WTC11 (cell line): ENCODE results near the gene UAP1. TPM values are rescaled to one million over a fixed set of nuclear protein-coding genes. Genes with fewer than 3 reads are reported as not detected.

ENCODE experiments used
- ATAC-seq: fragments of 200-7000 bp; cut with Tn5 transposase; 2 replicates; pipeline ENCODE4 v1.10.0; 2021; ENCODE audit warnings: mild to moderate bottlenecking, moderate library complexity
- CTCF ChIA-PET: fragments of 300-600 bp; sonication (Branson Sonifier 250); formaldehyde crosslinking; loops from one replicate; lab custom pipeline; 2021; ENCODE audit warnings: antibody characterized with exemption; lab: Charles Lee
- POLR2A ChIA-PET: fragments of 350-600 bp; sonication (Branson Sonifier 250); formaldehyde crosslinking; loops from one replicate; lab custom pipeline; 2021; ENCODE audit warnings: antibody characterized with exemption; lab: Charles Lee
- DNase-seq: peaks from one replicate; pipeline ENCODE4 v3.0.0; 2021; ENCODE audit warnings: low spot score
- H3K27ac Mint-ChIP-seq: 2 replicates; pipeline ENCODE4 v1.8.0; 2021; ENCODE audit warnings: mixed read lengths
- H3K27me3 Mint-ChIP-seq: 2 replicates; pipeline ENCODE4 v1.8.0; 2021; ENCODE audit warnings: low read depth, mild to moderate bottlenecking, moderate library complexity, mixed read lengths
- H3K36me3 Mint-ChIP-seq: 2 replicates; pipeline ENCODE4 v1.8.0; 2021; ENCODE audit warnings: mixed read lengths
- H3K4me1 Mint-ChIP-seq: 2 replicates; pipeline ENCODE4 v1.8.0; 2022; ENCODE audit warnings: mixed read lengths
- H3K4me3 Mint-ChIP-seq: 2 replicates; pipeline ENCODE4 v1.8.0; 2021; ENCODE audit warnings: mild to moderate bottlenecking, moderate library complexity, mixed read lengths
- H3K9me3 Mint-ChIP-seq: 2 replicates; pipeline ENCODE4 v1.8.0; 2021; ENCODE audit warnings: mixed read lengths
- ATF3 ChIP-seq: sonication (generic); formaldehyde crosslinking; conservative IDR thresholded peaks from 2 replicates; pipeline ENCODE4 v1.8.1; 2022; ENCODE audit warnings: mild to moderate bottlenecking, missing genetic modification reagents
- ATF6 ChIP-seq: sonication (generic); formaldehyde crosslinking; IDR thresholded peaks from 2 replicates; pipeline ENCODE4 v1.8.1; 2023; ENCODE audit warnings: mild to moderate bottlenecking, missing genetic modification reagents
- CBFB ChIP-seq: sonication (generic); formaldehyde crosslinking; IDR thresholded peaks from 2 replicates; pipeline ENCODE4 v1.8.1; 2022; ENCODE audit warnings: mild to moderate bottlenecking, low read depth, missing genetic modification reagents
- CTCF ChIP-seq: fragments of 200-600 bp; IDR thresholded peaks from 2 replicates; pipeline ENCODE4 v1.8.0; 2022; ENCODE audit warnings: antibody characterized with exemption
- E2F4 ChIP-seq: sonication (generic); formaldehyde crosslinking; IDR thresholded peaks from 2 replicates; pipeline ENCODE4 v1.8.1; 2022; ENCODE audit warnings: low read depth, mild to moderate bottlenecking, moderate library complexity, missing genetic modification reagents, borderline replicate concordance
- E2F5 ChIP-seq: sonication (generic); formaldehyde crosslinking; IDR thresholded peaks from 2 replicates; pipeline ENCODE4 v1.8.1; 2022; ENCODE audit warnings: mild to moderate bottlenecking, moderate library complexity, missing genetic modification reagents
- ETV6 ChIP-seq: sonication (generic); formaldehyde crosslinking; IDR thresholded peaks from 2 replicates; pipeline ENCODE4 v1.8.1; 2022; ENCODE audit warnings: mild to moderate bottlenecking, missing genetic modification reagents
- HMGXB4 ChIP-seq: sonication (generic); formaldehyde crosslinking; IDR thresholded peaks from 2 replicates; pipeline ENCODE4 v1.8.1; 2023; ENCODE audit warnings: mild to moderate bottlenecking, moderate library complexity, missing genetic modification reagents
- JAZF1 ChIP-seq: fragments of 250-450 bp; sonication (Bioruptor Pico); IDR thresholded peaks from 2 replicates; pipeline ENCODE4 v1.9.0; 2021; ENCODE audit warnings: moderate library complexity, mild to moderate bottlenecking, inconsistent platforms
- JUN ChIP-seq: sonication (generic); formaldehyde crosslinking; IDR thresholded peaks from 2 replicates; pipeline ENCODE4 v1.8.0; 2023; ENCODE audit warnings: mild to moderate bottlenecking, missing genetic modification reagents
- NFATC4 ChIP-seq: fragments of 250-450 bp; sonication (Bioruptor Pico); IDR thresholded peaks from 2 replicates; pipeline ENCODE4 v1.9.0; 2021; ENCODE audit warnings: mild to moderate bottlenecking
- NR1H2 ChIP-seq: sonication (generic); formaldehyde crosslinking; IDR thresholded peaks from 2 replicates; pipeline ENCODE4 v1.9.0; 2021; ENCODE audit warnings: mild to moderate bottlenecking, moderate library complexity, missing genetic modification reagents
- TEAD4 ChIP-seq: sonication (generic); formaldehyde crosslinking; IDR thresholded peaks from 2 replicates; pipeline ENCODE4 v1.8.0; 2022; ENCODE audit warnings: mild to moderate bottlenecking, missing genetic modification reagents
- TP53 ChIP-seq: sonication (generic); formaldehyde crosslinking; IDR thresholded peaks from 2 replicates; pipeline ENCODE4 v1.8.1; 2023; ENCODE audit warnings: mild to moderate bottlenecking, missing genetic modification reagents
- ZNF138 ChIP-seq: sonication (generic); formaldehyde crosslinking; conservative IDR thresholded peaks from 2 replicates; pipeline ENCODE4 v1.8.1; 2022; ENCODE audit warnings: mild to moderate bottlenecking, moderate library complexity, missing genetic modification reagents
- ZNF232 ChIP-seq: sonication (generic); formaldehyde crosslinking; IDR thresholded peaks from 2 replicates; pipeline ENCODE4 v1.8.0; 2022; ENCODE audit warnings: mild to moderate bottlenecking, missing genetic modification reagents
- ZNF396 ChIP-seq: fragments of 250-450 bp; sonication (Bioruptor Pico); IDR thresholded peaks from 2 replicates; pipeline ENCODE4 v1.8.0; 2021; ENCODE audit warnings: mild to moderate bottlenecking, moderate library complexity, borderline replicate concordance
- ZNF416 ChIP-seq: fragments of 250-450 bp; sonication (Bioruptor Pico); IDR thresholded peaks from 2 replicates; pipeline ENCODE4 v1.9.0; 2021; ENCODE audit warnings: mild to moderate bottlenecking, inconsistent platforms
- ZNF532 ChIP-seq: fragments of 250-450 bp; sonication (Bioruptor Pico); IDR thresholded peaks from 2 replicates; pipeline ENCODE4 v1.9.0; 2021; ENCODE audit warnings: mild to moderate bottlenecking, borderline replicate concordance
- ZSCAN18 ChIP-seq: fragments of 250-450 bp; sonication (Bioruptor Pico); IDR thresholded peaks from 2 replicates; pipeline ENCODE4 v2.1.2; 2022; ENCODE audit warnings: mild to moderate bottlenecking, moderate library complexity
- total RNA-seq: library from RNA; stranded (reverse); gene quantifications from 3 replicates; pipeline ENCODE4 v1.2.3, GENCODE V29; 2021

The UAP1 gene
- total RNA-seq, 1 experiment from 2014 or later, result 31.1 TPM

GRCh38 chr1:162530307-162530987 lies 31.1 kb upstream of the UAP1 start:
- Mint-ChIP-seq H3K27ac (peak overlapping the region; percentile 24), H3K9me3 (no peaks in the 10 kb centered on the region), H3K36me3 (no peaks in the 10 kb centered on the region), H3K4me1 (peaks cover 16% of the 10 kb centered on the region), H3K4me3 (no peak overlapping the region), H3K27me3 (no peaks in the 10 kb centered on the region)
- POLR2A ChIA-PET, result interaction anchor here (0.5 kb wide), 1 partner anchor 61 kb away, joined by 3 read pairs; no protein-coding TSS in a partner anchor
- DNase-seq (peak; percentile 55), ATAC-seq (peak; percentile 99)
- CTCF ChIA-PET, result interaction anchor here (0.8 to 1.0 kb wide), 3 partner anchors 173 to 474 kb away, joined by 3 to 4 read pairs (median 3); no protein-coding TSS in a partner anchor
- TF ChIP-seq HMGXB4 (CRISPR knock-in tag) (no peak), TEAD4 (CRISPR knock-in tag) (no peak), E2F4 (CRISPR knock-in tag) (no peak), CBFB (CRISPR knock-in tag) (no peak), ATF3 (CRISPR knock-in tag) (no peak), JAZF1 (CRISPR knock-in tag) (no peak), ZNF232 (CRISPR knock-in tag) (no peak), ZNF416 (CRISPR knock-in tag) (no peak), TP53 (CRISPR knock-in tag) (no peak), NFATC4 (CRISPR knock-in tag) (no peak), ZNF138 (CRISPR knock-in tag) (no peak)

- ATAC-seq (no peak), DNase-seq (no peak)
- H3K27ac Mint-ChIP-seq, result peak overlapping the region; percentile 24
- no peaks in the 10 kb centered on the region for H3K36me3 Mint-ChIP-seq
- CTCF ChIA-PET, result interaction anchor here (0.8 to 1.0 kb wide), 3 partner anchors 173 to 475 kb away, joined by 3 to 4 read pairs (median 3); no protein-coding TSS in a partner anchor
- H3K4me3 Mint-ChIP-seq, result no peak overlapping the region
- no peaks in the 10 kb centered on the region for H3K9me3 Mint-ChIP-seq
- POLR2A ChIA-PET, result interaction anchor here (0.5 kb wide), 1 partner anchor 60 kb away, joined by 3 read pairs; no protein-coding TSS in a partner anchor
- peaks cover 16% of the 10 kb centered on the region for H3K4me1 Mint-ChIP-seq
- no peaks in the 10 kb centered on the region for H3K27me3 Mint-ChIP-seq
- TF ChIP-seq ATF6 (CRISPR knock-in tag) (no peak), CTCF (no peak), NR1H2 (no peak), ZNF396 (CRISPR knock-in tag) (no peak), ZNF532 (no peak), ETV6 (CRISPR knock-in tag) (no peak), JUN (CRISPR knock-in tag) (no peak), ZNF138 (CRISPR knock-in tag) (no peak), E2F5 (CRISPR knock-in tag) (no peak), JAZF1 (CRISPR knock-in tag) (no peak), ZSCAN18 (CRISPR knock-in tag) (no peak), ZNF416 (CRISPR knock-in tag) (no peak)
Measured at GRCh38 chr1:162530988-162531319, 30.6 kb upstream of the UAP1 start.
